GM21526 (cell line): Measurements from ENCODE around the gene FAH.
"Not testable (repeated sequence)": the region's sequence is repeated elsewhere in the genome, so short reads cannot be mapped to it uniquely, and the experiment has no call there.

ENCODE experiments used
- ATAC-seq: cut with Tn5 transposase; IDR thresholded peaks from one replicate; pipeline ENCODE4 v1.9.1; 2021; ENCODE audit warnings: moderate library complexity; ENCODE audit not compliant: unreplicated experiment, low FRiP score

The FAH gene

GRCh38 chr15:80152896-80153876 is at the start of gene FAH:
TSS of gene FAH (plus strand) at chr15:80152999. CDS start at chr15:80153055, 56 bp downstream.
- peak; percentile 53 for ATAC-seq

GRCh38 chr15:80105193-80105592 is 47.6 kb upstream of the FAH start:
- no peak for ATAC-seq

- ATAC-seq: no peak
Measured at GRCh38 chr15:80105595-80105994, 47.2 kb upstream of the FAH start.

- no peak for ATAC-seq
Measured at GRCh38 chr15:80106051-80106450, 46.7 kb upstream of the FAH start.

- no peak for ATAC-seq
Measured at GRCh38 chr15:80107204-80107603, 45.6 kb upstream of the FAH start.

GRCh38 chr15:80107774-80108173 is 45.0 kb upstream of the FAH start:
- no peak for ATAC-seq

- ATAC-seq: no peak
Measured at GRCh38 chr15:80109388-80109787, 43.4 kb upstream of the FAH start.

GRCh38 chr15:80110920-80111319 is 41.9 kb upstream of the FAH start:
- no peak for ATAC-seq

GRCh38 chr15:80114114-80114513 is 38.7 kb upstream of the FAH start:
- no peak for ATAC-seq

- ATAC-seq: no peak
Measured at GRCh38 chr15:80115021-80115420, 37.8 kb upstream of the FAH start.

- ATAC-seq: no peak
Measured at GRCh38 chr15:80118956-80119355, 33.8 kb upstream of the FAH start.

- ATAC-seq: no peak
Measured at GRCh38 chr15:80120636-80121035, 32.2 kb upstream of the FAH start.

- ATAC-seq: no peak
Measured at GRCh38 chr15:80121546-80121945, 31.3 kb upstream of the FAH start.

GRCh38 chr15:80123034-80123433 is 29.8 kb upstream of the FAH start:
- no peak for ATAC-seq

GRCh38 chr15:80127253-80127652 is 25.5 kb upstream of the FAH start:
- not testable (repeated sequence) for ATAC-seq

- no peak for ATAC-seq
Measured at GRCh38 chr15:80127911-80128310, 24.9 kb upstream of the FAH start.

GRCh38 chr15:80132382-80132781 is 20.4 kb upstream of the FAH start:
- ATAC-seq: no peak

- ATAC-seq: no peak
Measured at GRCh38 chr15:80136854-80137253, 15.9 kb upstream of the FAH start.

- no peak for ATAC-seq
Measured at GRCh38 chr15:80138961-80139360, 13.8 kb upstream of the FAH start.

- ATAC-seq: no peak
Measured at GRCh38 chr15:80140909-80141308, 11.9 kb upstream of the FAH start.

GRCh38 chr15:80141916-80142598 is 10.7 kb upstream of the FAH start:
- ATAC-seq: no peak

GRCh38 chr15:80142646-80143045 is 10.2 kb upstream of the FAH start:
- no peak for ATAC-seq
